MM.1S (cell line): ENCODE measurements around the gene RCSD1.

Experiments
- CTCF ChIP-seq: fragments of 300-600 bp; sonication (generic); IDR thresholded peaks from 2 replicates; pipeline ENCODE4 v1.5.1; 2016; ENCODE audit warnings: antibody characterized with exemption, low read length, mixed read lengths
- EZH2 ChIP-seq: fragments of 300-600 bp; sonication (generic); optimal IDR thresholded peaks from 2 replicates; pipeline ENCODE3; 2017; ENCODE audit warnings: low read depth, mild to moderate bottlenecking, antibody characterized with exemption, low read length, mixed read lengths

DNA sequence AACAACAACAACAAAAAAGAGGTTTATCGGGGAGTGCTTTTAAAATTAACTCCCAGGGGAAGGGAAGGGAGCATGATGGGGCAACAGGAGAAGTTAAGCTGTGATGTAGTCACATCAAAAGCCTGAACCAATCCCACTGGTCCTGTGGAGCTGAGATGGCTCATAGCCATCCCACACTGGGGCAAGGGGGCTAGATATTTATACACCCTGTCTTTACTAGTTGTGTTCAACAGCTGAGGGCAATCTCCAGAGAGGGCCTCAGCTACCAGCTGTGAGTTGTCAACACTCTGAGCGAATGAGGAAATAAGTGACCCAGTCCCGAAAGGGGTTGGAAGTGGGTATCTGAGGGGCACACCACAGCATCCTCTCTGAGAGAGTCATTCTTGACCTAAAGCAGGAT lies 45.5 kb upstream of the RCSD1 start:
- no peak for TF ChIP-seq CTCF
- no peak for TF ChIP-seq EZH2
